Neural cell (in vitro differentiated cells): ENCODE measurements around the gene ZXDC.

ENCODE experiments used
- EP300 ChIP-seq: fragments of 450-650 bp; conservative IDR thresholded peaks from 2 replicates; pipeline ENCODE4 v1.6.1; 2014; ENCODE audit warnings: antibody characterized with exemption, mild to moderate bottlenecking, moderate library complexity; ENCODE audit not compliant: poor library complexity, severe bottlenecking
- EZH2 ChIP-seq: fragments of 200-600, 300-800 bp; shearing (Covaris generic), sonication (generic); IDR thresholded peaks from 2 replicates; pipeline ENCODE4 v1.6.1; 2014; ENCODE audit warnings: antibody characterized with exemption, low read length, borderline replicate concordance, mild to moderate bottlenecking; ENCODE audit not compliant: insufficient read depth, poor library complexity, severe bottlenecking
- MXI1 ChIP-seq: fragments of 450-650 bp; conservative IDR thresholded peaks from 2 replicates; pipeline ENCODE4 v1.6.1; 2014; ENCODE audit warnings: antibody characterized with exemption, mild to moderate bottlenecking; ENCODE audit not compliant: poor library complexity, severe bottlenecking
- POLR2AphosphoS5 ChIP-seq: IDR thresholded peaks from 2 replicates; pipeline ENCODE4 v1.6.1; 2012
- RAD21 ChIP-seq: fragments of 450-650 bp; conservative IDR thresholded peaks from 2 replicates; pipeline ENCODE4 v1.6.1; 2014; ENCODE audit warnings: antibody characterized with exemption, mild to moderate bottlenecking, moderate library complexity
- SMC3 ChIP-seq: fragments of 450-650 bp; conservative IDR thresholded peaks from 2 replicates; pipeline ENCODE4 v1.6.1; 2014; ENCODE audit warnings: antibody characterized with exemption, mild to moderate bottlenecking, moderate library complexity; ENCODE audit not compliant: poor library complexity
- TAF1 ChIP-seq: IDR thresholded peaks from 2 replicates; pipeline ENCODE4 v1.6.1; 2012; ENCODE audit warnings: low read depth
- TF ChIP-seq, protein P1 (sequence below): fragments of 450-650 bp; IDR thresholded peaks from 2 replicates; pipeline ENCODE4 v1.5.1; 2014; ENCODE audit warnings: antibody characterized with exemption, mild to moderate bottlenecking, moderate library complexity; ENCODE audit not compliant: poor library complexity, severe bottlenecking

DNA sequence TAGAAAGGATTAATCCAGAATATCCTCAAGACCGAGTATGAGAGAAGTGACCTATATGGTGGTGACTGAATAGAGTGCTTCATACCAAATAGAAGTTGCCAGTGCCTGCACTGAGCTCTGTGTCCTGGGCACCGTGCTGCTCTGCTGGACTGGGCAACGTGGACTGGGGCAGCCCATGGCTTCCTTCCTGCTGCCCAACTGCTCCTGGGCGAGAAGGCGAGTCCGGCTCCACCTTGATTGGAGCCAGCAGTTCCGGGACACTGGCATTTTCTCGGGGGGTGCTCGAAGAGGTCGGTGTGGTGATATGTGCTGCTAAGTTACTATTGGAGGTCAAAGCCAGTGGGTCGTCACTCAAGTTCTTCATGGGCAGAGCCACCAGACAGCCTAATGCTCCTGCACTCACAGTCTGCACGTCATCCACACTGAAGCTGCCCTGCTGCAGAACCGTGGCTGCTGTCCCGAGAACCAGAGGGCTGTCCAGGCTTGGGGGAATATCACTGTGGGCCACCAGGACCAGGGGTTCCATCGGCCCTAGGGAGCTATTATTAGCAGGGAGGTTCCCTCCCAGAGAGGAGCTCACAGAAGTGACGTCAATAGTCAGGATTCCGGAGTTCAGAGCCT, 14.1 kb downstream of the ZXDC start:
- TF ChIP-seq EZH2 (no peak), MXI1 (no peak), POLR2AphosphoS5 (no peak), SMC3 (no peak), EP300 (no peak), TAF1 (no peak), RAD21 (no peak)
- TF ChIP-seq, protein P1, sequence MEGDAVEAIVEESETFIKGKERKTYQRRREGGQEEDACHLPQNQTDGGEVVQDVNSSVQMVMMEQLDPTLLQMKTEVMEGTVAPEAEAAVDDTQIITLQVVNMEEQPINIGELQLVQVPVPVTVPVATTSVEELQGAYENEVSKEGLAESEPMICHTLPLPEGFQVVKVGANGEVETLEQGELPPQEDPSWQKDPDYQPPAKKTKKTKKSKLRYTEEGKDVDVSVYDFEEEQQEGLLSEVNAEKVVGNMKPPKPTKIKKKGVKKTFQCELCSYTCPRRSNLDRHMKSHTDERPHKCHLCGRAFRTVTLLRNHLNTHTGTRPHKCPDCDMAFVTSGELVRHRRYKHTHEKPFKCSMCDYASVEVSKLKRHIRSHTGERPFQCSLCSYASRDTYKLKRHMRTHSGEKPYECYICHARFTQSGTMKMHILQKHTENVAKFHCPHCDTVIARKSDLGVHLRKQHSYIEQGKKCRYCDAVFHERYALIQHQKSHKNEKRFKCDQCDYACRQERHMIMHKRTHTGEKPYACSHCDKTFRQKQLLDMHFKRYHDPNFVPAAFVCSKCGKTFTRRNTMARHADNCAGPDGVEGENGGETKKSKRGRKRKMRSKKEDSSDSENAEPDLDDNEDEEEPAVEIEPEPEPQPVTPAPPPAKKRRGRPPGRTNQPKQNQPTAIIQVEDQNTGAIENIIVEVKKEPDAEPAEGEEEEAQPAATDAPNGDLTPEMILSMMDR: no peak
